Skeletal muscle satellite cell (primary cell): ENCODE data around the gene TNNI3K.
"Not testable (repeated sequence)": the region's sequence is repeated elsewhere in the genome, so short reads cannot be mapped to it uniquely, and the experiment has no call there.

Source experiments
- H3K27me3 ChIP-seq: 2 replicates; pipeline ENCODE4 v1.7.0; 2013; ENCODE audit warnings: low read length; ENCODE audit not compliant: control insufficient read depth, insufficient read depth
- H3K36me3 ChIP-seq: 2 replicates; pipeline ENCODE4 v1.7.0; 2013; ENCODE audit warnings: mild to moderate bottlenecking, control low read depth, low read length; ENCODE audit not compliant: insufficient read depth
- H3K4me1 ChIP-seq: 2 replicates; pipeline ENCODE4 v1.7.0; 2013; ENCODE audit warnings: low read length; ENCODE audit not compliant: control insufficient read depth, insufficient read depth
- H3K4me2 ChIP-seq: 2 replicates; pipeline ENCODE4 v1.7.0; 2013; ENCODE audit warnings: mild to moderate bottlenecking, low read length
- H3K4me3 ChIP-seq: 2 replicates; pipeline ENCODE4 v1.7.0; 2013; ENCODE audit warnings: low read length
- H3K9ac ChIP-seq: 2 replicates; pipeline ENCODE4 v1.7.0; 2013; ENCODE audit warnings: mild to moderate bottlenecking, low read depth, low read length, moderate library complexity
- H3K9me3 ChIP-seq: replicated peaks from 2 replicates; pipeline ENCODE4 v1.7.0; 2013; ENCODE audit warnings: mild to moderate bottlenecking, control low read depth, low read length

Gene TNNI3K

DNA sequence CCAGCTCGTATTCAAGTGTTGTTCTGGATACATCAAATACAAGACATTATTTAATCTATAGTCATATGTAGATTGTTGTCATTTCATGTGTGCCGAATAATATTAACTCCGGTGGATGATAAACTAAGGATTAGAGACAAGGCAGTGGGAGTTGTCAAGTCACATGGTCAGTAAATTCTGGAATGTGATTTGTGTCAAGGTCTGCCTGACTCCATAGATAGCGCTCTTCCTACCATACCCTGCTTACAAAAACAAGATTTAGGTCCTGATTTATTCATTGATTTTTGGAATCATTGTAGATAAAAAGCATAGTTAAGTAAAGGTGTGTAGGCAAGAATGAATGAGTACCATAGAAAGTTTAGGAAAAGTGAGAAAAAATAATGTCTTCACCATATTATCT is 2.6 kb downstream of the TNNI3K start:
- Histone ChIP-seq H3K36me3 (no peaks in the 10 kb centered on the region), H3K4me3 (no peak overlapping the region), H3K9ac (no peak overlapping the region), H3K4me2 (no peak overlapping the region), H3K4me1 (no peaks in the 10 kb centered on the region), H3K27me3 (no peaks in the 10 kb centered on the region), H3K9me3 (no peaks in the 10 kb centered on the region)

DNA sequence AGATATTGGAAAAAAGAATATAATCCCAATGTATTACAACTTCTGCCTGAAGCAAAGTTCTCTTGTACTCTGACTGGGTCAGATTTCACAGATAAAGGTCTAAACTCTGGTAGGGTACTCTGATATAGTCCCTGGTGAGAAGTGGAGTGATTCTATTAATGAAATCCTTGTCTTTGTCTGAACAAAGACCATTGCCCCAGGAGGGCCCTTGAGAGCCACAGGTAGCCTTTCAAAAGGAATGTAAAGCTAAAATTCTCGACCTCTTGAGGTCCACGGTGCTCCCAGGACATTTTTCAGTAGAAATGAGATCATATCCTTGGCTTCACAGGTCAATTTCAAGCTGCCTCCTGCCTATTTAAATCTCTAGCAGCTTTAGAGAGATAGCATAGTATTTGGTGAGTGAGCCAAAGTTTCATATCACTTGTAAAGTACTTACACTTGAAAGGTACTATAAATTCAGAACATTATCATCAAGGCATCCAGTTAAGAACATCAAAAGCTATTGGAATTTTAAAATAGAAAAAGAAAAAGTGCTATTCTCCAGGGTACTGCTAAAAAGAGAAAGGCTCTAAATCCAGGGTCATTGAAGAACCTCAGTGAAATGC is 10.1 kb downstream of the TNNI3K start:
- Histone ChIP-seq H3K4me2 (no peak overlapping the region), H3K9me3 (no peaks in the 10 kb centered on the region), H3K4me3 (no peak overlapping the region), H3K4me1 (no peaks in the 10 kb centered on the region), H3K9ac (no peak overlapping the region), H3K36me3 (no peaks in the 10 kb centered on the region), H3K27me3 (no peaks in the 10 kb centered on the region)

DNA sequence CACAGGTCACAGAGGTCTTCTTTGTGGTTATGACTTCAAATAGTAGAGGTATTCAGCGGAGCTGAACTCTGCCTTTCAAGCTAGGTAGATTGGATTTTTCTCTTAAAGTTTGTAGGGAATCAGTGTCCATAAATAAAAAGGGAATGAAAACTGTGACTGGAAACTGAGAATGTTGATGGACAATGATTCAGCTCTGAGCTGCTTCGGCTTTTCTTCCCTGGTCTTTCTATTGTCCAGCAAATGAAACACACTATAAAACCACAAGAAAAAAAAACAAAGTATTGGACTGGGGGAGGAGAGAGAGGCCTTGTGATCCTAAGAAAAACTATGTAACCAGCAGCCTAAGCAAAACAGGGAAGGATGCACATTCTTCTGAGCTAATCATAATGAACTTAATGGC is 11.1 kb downstream of the TNNI3K start:
- no peak overlapping the region for H3K4me2 ChIP-seq
- H3K36me3 ChIP-seq, result no peaks in the 10 kb centered on the region
- H3K27me3 ChIP-seq, result no peaks in the 10 kb centered on the region
- no peaks in the 10 kb centered on the region for H3K4me1 ChIP-seq
- H3K9ac ChIP-seq, result no peak overlapping the region
- H3K4me3 ChIP-seq, result no peak overlapping the region
- no peaks in the 10 kb centered on the region for H3K9me3 ChIP-seq

DNA sequence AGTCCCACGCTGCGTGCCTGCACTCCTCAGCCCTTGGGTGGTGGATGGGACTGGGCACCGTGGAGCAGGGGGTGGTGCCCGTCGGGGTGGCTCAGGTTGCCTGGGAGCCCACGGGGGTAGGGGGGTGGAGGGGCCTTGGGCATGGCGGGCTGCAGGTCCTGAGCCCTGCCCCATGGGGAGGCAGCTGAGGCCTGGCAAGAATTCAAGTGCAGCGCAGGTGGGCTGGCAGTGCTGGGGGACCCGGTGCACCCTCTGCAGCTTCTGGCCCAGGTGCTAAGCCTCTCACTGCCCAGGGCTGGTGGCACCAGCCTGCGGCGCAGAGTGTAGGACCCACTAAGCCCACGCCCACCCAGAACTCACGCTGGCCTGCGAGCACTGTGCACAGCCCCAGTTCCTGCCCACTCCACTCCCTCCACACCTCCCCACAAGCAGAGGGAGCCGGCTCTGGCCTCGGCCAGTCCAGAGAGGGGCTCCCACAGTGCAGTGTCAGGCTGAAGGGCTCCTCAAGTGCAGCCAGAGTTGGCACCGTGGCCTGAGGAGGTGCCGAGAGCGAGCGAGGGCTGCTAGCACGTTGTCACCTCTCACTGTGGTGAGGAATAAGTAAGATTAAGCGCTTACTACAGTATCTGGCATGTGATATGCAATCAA is 12.8 kb downstream of the TNNI3K start:
- Histone ChIP-seq H3K4me1 (no peaks in the 10 kb centered on the region), H3K9me3 (no peaks in the 10 kb centered on the region), H3K4me2 (no peak overlapping the region), H3K27me3 (no peaks in the 10 kb centered on the region), H3K9ac (no peak overlapping the region), H3K36me3 (no peaks in the 10 kb centered on the region), H3K4me3 (no peak overlapping the region)

DNA sequence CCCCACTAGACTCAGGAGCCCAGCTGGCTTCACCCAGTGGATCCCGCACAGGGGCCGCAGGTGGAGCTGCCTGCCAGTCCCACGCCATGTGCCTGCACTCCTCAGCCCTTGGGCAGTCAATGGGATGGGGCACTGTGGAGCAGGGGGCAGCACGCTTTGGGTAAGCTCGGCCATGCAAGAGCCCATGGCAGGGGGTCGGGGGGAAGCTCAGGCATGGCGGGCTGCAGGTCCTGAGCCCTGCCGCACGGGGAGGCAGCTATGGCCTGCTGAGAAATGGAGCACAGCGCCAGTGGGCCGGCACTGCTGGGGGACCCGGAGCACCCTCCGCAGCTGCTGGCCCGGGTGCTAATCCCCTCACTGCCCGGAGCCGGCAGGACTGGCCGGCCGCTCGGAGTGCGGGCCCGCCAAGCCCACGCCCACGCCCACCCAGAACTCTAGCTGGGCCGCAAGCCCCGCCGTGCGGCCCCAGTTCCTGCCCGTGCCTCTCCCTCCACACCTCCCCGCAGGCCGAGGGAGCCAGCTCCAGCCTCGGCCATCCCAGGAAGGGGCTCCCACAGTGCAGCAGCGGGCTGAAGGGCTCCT is 18.1 kb downstream of the TNNI3K start:
- not testable (repeated sequence) for H3K9me3 ChIP-seq, H3K36me3 ChIP-seq, H3K9ac ChIP-seq, H3K4me2 ChIP-seq, H3K4me1 ChIP-seq, H3K27me3 ChIP-seq, H3K4me3 ChIP-seq

DNA sequence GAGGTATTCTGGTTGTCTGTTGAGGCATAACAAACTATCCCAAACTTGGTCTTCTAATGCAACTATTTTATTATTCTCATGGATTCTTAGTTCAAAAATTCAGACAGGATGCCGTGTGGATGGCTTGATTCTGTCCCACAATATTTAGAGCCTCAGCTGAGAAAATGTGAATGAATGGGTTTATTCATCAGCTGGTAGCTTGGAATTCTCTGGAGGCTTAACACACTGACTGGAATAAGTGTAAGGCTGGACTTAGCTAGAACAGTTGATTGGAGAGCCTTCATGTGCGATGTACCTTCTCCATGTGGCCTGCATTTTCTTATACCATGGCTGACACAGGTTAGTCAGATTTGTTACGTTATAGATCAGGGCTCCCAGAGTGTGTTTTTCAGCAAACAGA is 30.8 kb downstream of the TNNI3K start:
- Histone ChIP-seq H3K9me3 (no peaks in the 10 kb centered on the region), H3K27me3 (no peaks in the 10 kb centered on the region), H3K4me1 (no peaks in the 10 kb centered on the region)

DNA sequence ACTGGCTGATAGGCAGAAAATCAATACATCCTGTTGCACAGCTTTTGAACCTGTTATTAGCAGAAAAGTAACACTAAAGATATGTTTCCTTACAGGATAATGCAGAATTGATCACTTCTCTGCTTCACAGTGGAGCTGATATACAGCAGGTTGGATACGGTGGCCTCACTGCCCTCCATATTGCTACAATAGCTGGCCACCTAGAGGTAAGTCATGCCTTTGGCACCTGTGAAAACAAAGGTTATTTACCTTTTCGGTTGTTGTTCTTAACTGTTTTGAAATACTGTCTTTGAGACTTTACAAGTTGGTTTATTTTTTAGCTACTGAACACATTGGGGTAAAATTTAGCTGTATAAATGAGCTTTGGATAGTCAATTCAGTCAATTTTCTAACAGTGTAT is 36.3 kb downstream of the TNNI3K start:
- H3K4me1 ChIP-seq, result no peaks in the 10 kb centered on the region
- H3K4me2 ChIP-seq, result no peak overlapping the region
- H3K9ac ChIP-seq, result no peak overlapping the region
- H3K36me3 ChIP-seq, result no peaks in the 10 kb centered on the region
- no peaks in the 10 kb centered on the region for H3K27me3 ChIP-seq
- H3K4me3 ChIP-seq, result no peak overlapping the region
- H3K9me3 ChIP-seq, result no peaks in the 10 kb centered on the region

More for the DNA sequence above, 30.8 kb downstream of the TNNI3K start:
- no peak overlapping the region for H3K4me3 ChIP-seq
- H3K9ac ChIP-seq, result no peak overlapping the region
- no peaks in the 10 kb centered on the region for H3K36me3 ChIP-seq
- no peak overlapping the region for H3K4me2 ChIP-seq

DNA sequence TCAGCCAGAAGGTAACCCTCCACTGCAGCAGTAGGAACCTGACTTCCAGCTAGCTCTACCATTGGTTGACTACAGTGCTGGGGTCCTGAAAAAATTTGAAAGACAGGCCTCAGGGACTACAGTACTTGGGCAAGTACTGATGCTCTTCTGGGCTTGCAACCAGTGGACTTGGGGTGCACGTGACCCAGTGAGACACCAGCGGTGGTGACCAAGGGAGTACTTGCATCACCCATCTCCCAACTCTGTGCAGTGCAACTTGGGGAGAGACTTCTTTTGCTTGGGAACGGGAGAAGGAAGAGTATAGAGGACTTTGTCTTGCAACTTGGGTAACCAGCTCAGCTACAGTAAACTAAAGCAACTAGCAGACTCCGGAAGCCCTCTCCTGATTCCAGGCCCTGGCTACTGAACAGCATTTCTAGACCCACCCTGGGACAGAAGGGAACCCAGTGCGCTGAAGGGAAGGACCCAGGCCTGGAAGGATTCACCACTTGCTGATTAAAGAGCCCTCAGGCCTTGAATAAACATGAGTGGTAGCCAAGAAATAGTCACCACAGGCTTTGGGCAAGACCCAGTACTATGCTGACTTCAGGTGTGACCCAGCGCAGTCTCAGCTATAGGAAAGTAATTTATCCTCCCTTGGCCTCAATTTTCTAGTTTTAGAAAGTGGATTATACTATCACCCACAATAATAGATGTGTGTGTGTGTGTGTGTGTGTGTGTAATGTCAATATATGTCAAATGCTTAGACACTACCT is 45.6 kb downstream of the TNNI3K start:
- Histone ChIP-seq H3K36me3 (no peaks in the 10 kb centered on the region), H3K27me3 (no peaks in the 10 kb centered on the region), H3K4me2 (no peak overlapping the region), H3K9ac (no peak overlapping the region), H3K4me3 (no peak overlapping the region), H3K9me3 (no peaks in the 10 kb centered on the region), H3K4me1 (no peaks in the 10 kb centered on the region)

DNA sequence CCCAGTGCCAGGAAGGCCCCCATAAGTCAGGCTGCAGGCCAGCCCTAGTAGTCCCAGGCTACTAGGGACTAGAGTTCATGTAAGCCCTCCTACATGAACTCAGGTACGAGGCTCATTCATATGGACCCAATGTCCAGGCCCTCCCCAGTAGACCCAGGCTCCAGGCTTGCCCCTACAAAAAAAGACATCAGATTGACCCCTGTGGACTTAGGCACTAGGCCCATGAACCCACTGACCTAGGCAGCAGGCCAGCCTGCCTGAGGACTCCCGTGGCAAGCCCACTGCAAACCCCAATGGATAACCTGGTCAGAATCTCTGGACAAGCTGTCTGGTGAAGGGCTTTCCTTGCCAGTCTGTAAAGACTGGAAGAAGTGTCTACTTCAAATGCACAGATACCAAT is 51.2 kb downstream of the TNNI3K start:
- no peaks in the 10 kb centered on the region for H3K9me3 ChIP-seq
- no peak overlapping the region for H3K4me2 ChIP-seq
- no peak overlapping the region for H3K4me3 ChIP-seq
- no peaks in the 10 kb centered on the region for H3K36me3 ChIP-seq
- no peak overlapping the region for H3K9ac ChIP-seq
- H3K4me1 ChIP-seq, result no peaks in the 10 kb centered on the region
- no peaks in the 10 kb centered on the region for H3K27me3 ChIP-seq

DNA sequence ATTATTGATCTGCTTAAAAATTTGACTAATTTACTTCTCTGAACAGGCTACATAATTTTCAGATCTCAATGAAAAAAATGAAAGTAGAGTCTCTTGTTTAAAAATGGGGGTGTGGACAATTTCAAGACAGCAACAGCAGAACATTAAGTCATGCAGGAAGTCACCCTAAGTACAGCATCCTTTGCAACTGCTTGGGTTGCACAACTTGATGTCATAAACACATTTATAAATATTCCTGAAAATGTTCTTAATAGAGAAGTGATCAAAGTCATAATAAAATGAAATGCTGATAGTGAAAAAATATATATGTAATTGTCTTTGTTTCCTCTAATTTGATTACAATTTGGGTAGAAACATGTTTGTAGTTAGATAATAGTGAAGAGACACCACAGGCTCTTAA is 79.3 kb downstream of the TNNI3K start:
- Histone ChIP-seq H3K27me3 (no peaks in the 10 kb centered on the region), H3K9ac (no peak overlapping the region), H3K4me3 (no peak overlapping the region), H3K4me1 (no peaks in the 10 kb centered on the region), H3K9me3 (no peaks in the 10 kb centered on the region), H3K4me2 (no peak overlapping the region), H3K36me3 (no peaks in the 10 kb centered on the region)

DNA sequence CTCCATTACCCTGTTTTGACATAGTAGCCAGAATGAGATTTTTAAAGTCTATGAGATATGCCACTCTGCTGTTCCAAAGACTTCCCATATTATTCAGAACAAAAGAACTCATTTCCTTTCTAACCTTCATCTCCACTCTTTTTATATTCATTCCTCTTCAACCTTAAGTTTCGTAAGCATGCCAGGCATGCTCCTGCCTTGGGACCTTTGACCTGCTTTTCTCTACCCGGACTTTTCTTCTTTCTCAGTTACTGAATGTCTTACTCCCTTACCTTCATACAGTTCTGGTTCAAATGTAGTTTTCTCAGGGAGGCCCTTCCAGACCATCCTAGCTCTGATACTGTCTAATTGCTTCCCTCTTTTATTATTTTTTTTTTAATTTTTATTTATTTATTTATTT is 81.1 kb downstream of the TNNI3K start:
- no peak overlapping the region for H3K4me3 ChIP-seq
- H3K9ac ChIP-seq, result no peak overlapping the region
- H3K36me3 ChIP-seq, result no peaks in the 10 kb centered on the region
- no peaks in the 10 kb centered on the region for H3K27me3 ChIP-seq
- no peaks in the 10 kb centered on the region for H3K4me1 ChIP-seq
- H3K9me3 ChIP-seq, result no peaks in the 10 kb centered on the region
- no peak overlapping the region for H3K4me2 ChIP-seq
